GM12891 (cell line): ENCODE data around the gene WDR82.

Experiments
- POLR2A ChIP-seq: IDR thresholded peaks from 2 replicates; pipeline ENCODE4 v1.6.1; 2011; ENCODE audit warnings: low read depth, low read length, control low read depth
- POLR2AphosphoS5 ChIP-seq: IDR thresholded peaks from 2 replicates; pipeline ENCODE4 v1.6.1; 2011; ENCODE audit warnings: low read depth, low read length, control low read depth

- no peak for TF ChIP-seq POLR2A
- no peak for TF ChIP-seq POLR2AphosphoS5
These were observed 50.7 kb downstream of the WDR82 start for GRCh38 chr3:52227766-52228165.
